ENCODE results near the gene ELAC2. TPM values are rescaled to one million over a fixed set of nuclear protein-coding genes. Genes with fewer than 3 reads are reported as not detected.

The ELAC2 gene
- total RNA-seq, 1 donor from 2014 or later: 41.0 TPM

- intact Hi-C loops (cut with DNase I): no loop called here
- H3K36me3 ChIP-seq: peaks cover 99% of the 10 kb centered on the region
- TF ChIP-seq CTCF (IDR thresholded peaks at IDR 0.05): no peak
Observed at GRCh38 chr17:13004336-13004735, 13.5 kb downstream of the ELAC2 start.

GRCh38 chr17:13003927-13004326 lies 13.9 kb downstream of the ELAC2 start:
- intact Hi-C loops (cut with DNase I): no loop called here
- Histone ChIP-seq H3K4me1 (no peaks in the 10 kb centered on the region), H3K27me3 (ENCODE audit: low read depth) (no peaks in the 10 kb centered on the region), H3K27ac (no peak overlapping the region), H3K36me3 (peaks cover 99% of the 10 kb centered on the region), H3K9me3 (no peaks in the 10 kb centered on the region), H3K4me3 (no peak overlapping the region)
- TF ChIP-seq CTCF (IDR thresholded peaks at IDR 0.05): no peak
- ATAC-seq: no peak
- no peak for DNase-seq

More at GRCh38 chr17:13004336-13004735, 13.5 kb downstream of the ELAC2 start:
- Histone ChIP-seq H3K9me3 (no peaks in the 10 kb centered on the region), H3K4me1 (no peaks in the 10 kb centered on the region), H3K27me3 (ENCODE audit: low read depth) (no peaks in the 10 kb centered on the region), H3K27ac (no peak overlapping the region), H3K4me3 (no peak overlapping the region)
- DNase-seq (no peak), ATAC-seq (no peak)

DNA sequence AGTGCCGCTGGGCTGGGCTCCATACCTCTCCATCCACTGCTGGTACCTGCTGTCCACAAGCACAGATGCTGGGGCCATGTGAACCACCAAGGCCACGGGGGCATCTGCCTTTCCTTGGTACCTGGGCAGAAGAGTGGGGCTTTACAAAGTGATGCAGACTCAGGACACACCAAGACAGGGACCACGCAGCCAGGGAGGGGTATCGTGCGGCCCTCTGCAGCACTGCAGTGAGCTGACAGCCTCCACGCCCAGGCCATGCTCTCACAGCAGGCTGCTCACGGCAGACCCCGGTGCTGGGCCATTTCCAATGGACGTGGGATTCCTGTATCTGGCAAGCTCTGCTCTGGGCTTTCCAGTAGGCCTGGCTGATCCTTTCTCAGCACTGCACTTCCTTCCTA lies 14.4 kb downstream of the ELAC2 start:
- H3K36me3 ChIP-seq: peaks cover 99% of the 10 kb centered on the region

GRCh38 chr17:13002761-13003453 lies 14.9 kb downstream of the ELAC2 start:
- H3K9me3 ChIP-seq: no peaks in the 10 kb centered on the region
- intact Hi-C loops (cut with DNase I): no loop called here
- no peaks in the 10 kb centered on the region for H3K27me3 ChIP-seq (ENCODE audit: low read depth)
- H3K4me3 ChIP-seq: no peak overlapping the region
- ATAC-seq: peak; percentile 83 to 85
- peak; percentile 76 for DNase-seq
- TF ChIP-seq CTCF (IDR thresholded peaks at IDR 0.05): peak; percentile 84
- no peak overlapping the region for H3K27ac ChIP-seq
- H3K4me1 ChIP-seq: no peaks in the 10 kb centered on the region
- peaks cover 99% of the 10 kb centered on the region for H3K36me3 ChIP-seq

More for the DNA sequence above, 14.4 kb downstream of the ELAC2 start:
- H3K4me3 ChIP-seq: no peak overlapping the region
- H3K27ac ChIP-seq: no peak overlapping the region
- ATAC-seq: peak; percentile 13 to 18
- H3K27me3 ChIP-seq (ENCODE audit: low read depth): no peaks in the 10 kb centered on the region
- H3K9me3 ChIP-seq: no peaks in the 10 kb centered on the region
- H3K4me1 ChIP-seq: no peaks in the 10 kb centered on the region
- intact Hi-C loops (cut with DNase I): no loop called here
- TF ChIP-seq CTCF (IDR thresholded peaks at IDR 0.05): peak; percentile 29
- DNase-seq: no peak

GRCh38 chr17:13001991-13002615 lies 15.7 kb downstream of the ELAC2 start:
- intact Hi-C loops (cut with DNase I): no loop called here
- no peaks in the 10 kb centered on the region for H3K4me1 ChIP-seq
- no peak for TF ChIP-seq CTCF (IDR thresholded peaks at IDR 0.05)
- no peaks in the 10 kb centered on the region for H3K27me3 ChIP-seq (ENCODE audit: low read depth)
- H3K9me3 ChIP-seq: no peaks in the 10 kb centered on the region
- no peak overlapping the region for H3K4me3 ChIP-seq
- no peak for DNase-seq
- no peak overlapping the region for H3K27ac ChIP-seq
- H3K36me3 ChIP-seq: peaks cover 99% of the 10 kb centered on the region
- ATAC-seq: no peak
